T-helper 22 cell (primary cell): Measurements from ENCODE around the gene EIPR1.

ENCODE experiments used
- DNase-seq: peaks from one replicate; pipeline ENCODE4 v3.0.0-alpha.2; 2020; ENCODE audit warnings: low read depth

Gene EIPR1

GRCh38 chr2:3146772-3147650 lies 230.6 kb downstream of the EIPR1 start:
- DNase-seq = no peak

- DNase-seq = no peak
Observed at GRCh38 chr2:3146175-3146574, 231.4 kb downstream of the EIPR1 start.

- DNase-seq = no peak
Observed at GRCh38 chr2:3145471-3146021, 232.1 kb downstream of the EIPR1 start.

- DNase-seq = no peak
Observed at GRCh38 chr2:3144856-3145255, 232.8 kb downstream of the EIPR1 start.

GRCh38 chr2:3143602-3144001 lies 234.0 kb downstream of the EIPR1 start:
- DNase-seq = no peak

- no peak for DNase-seq
Observed at GRCh38 chr2:3142961-3143571, 234.6 kb downstream of the EIPR1 start.

- DNase-seq = no peak
Observed at GRCh38 chr2:3142210-3142609, 235.4 kb downstream of the EIPR1 start.

GRCh38 chr2:3141696-3142095 lies 235.9 kb downstream of the EIPR1 start:
- DNase-seq = no peak

- no peak for DNase-seq
Observed at GRCh38 chr2:3139906-3140305, 237.7 kb downstream of the EIPR1 start.
